HCT116 (cell line): ENCODE measurements around the gene RSPO1. TPM values are rescaled to one million over a fixed set of nuclear protein-coding genes. Genes with fewer than 3 reads are reported as not detected.
"Not testable (repeated sequence)": the region's sequence is repeated elsewhere in the genome, so short reads cannot be mapped to it uniquely, and the experiment has no call there.

Experiments
- ATAC-seq: fragments of 200-7000 bp; cut with Tn5 transposase; 2 replicates; pipeline ENCODE4 v1.9.1; 2020; ENCODE audit warnings: mild to moderate bottlenecking, moderate library complexity
- BruUV-seq: library from RNA; stranded (reverse); fragments of 400-500 nt; replicated peaks from 2 replicates; lab custom pipeline; 2021; lab: Mats Ljungman, UMichigan
- CTCF ChIA-PET: fragments of 300-600 bp; sonication (Branson Sonifier 250); formaldehyde crosslinking; loops from one replicate; lab custom pipeline; 2021; ENCODE audit warnings: antibody characterized with exemption; lab: Charles Lee
- POLR2A ChIA-PET: fragments of 300-600, 350-600 bp; sonication (Branson Sonifier 250); formaldehyde crosslinking; loops from one replicate; lab custom pipeline; 2021; ENCODE audit warnings: antibody characterized with exemption; lab: Charles Lee
- RAD21 ChIA-PET, 2 experiments: fragments of 300-600 bp; sonication (Branson Sonifier 250); formaldehyde crosslinking; loops; one replicate each; lab custom pipeline; 2023; ENCODE audit warnings: low total read pairs in 2 of 2; ENCODE audit not compliant: uncharacterized antibody in 2 of 2, unreplicated experiment in 2 of 2, low non-redundant PET in 1 of 2; lab: Charles Lee
- DNase-seq: peaks from one replicate; pipeline ENCODE4 v3.0.0-alpha.2; 2010; ENCODE audit warnings: low read depth, low spot score
- H2AFZ ChIP-seq: fragments of 200-600 bp; shearing (Covaris generic), sonication (generic); 2 replicates; pipeline ENCODE4 v1.6.1; 2017; ENCODE audit warnings: low read depth, mixed run types, mixed read lengths, antibody characterized with exemption, low read length; ENCODE audit not compliant: poor library complexity, severe bottlenecking
- H3K27ac ChIP-seq: 2 replicates; pipeline ENCODE4 v1.5.1; 2012; ENCODE audit warnings: low read depth, low read length
- H3K27me3 ChIP-seq: fragments of 200-600 bp; sonication (generic); 2 replicates; pipeline ENCODE4 v1.6.1; 2016; ENCODE audit warnings: mixed run types, low read length, mixed read lengths; ENCODE audit not compliant: insufficient read depth
- H3K36me3 ChIP-seq, 2 experiments: fragments of 200-500 bp in 1 of 2; fragments of 200-600 bp in 1 of 2; sonication (Bioruptor generic) in 1 of 2; sonication (generic) in 1 of 2; 2 replicates each; pipeline versions ENCODE4 v1.5.1 to v1.6.1; 2014 to 2016; ENCODE audit warnings: low read length in 2 of 2, inconsistent platforms in 1 of 2, mixed read lengths in 1 of 2, mixed run types in 1 of 2; ENCODE audit not compliant: insufficient read depth in 2 of 2, control insufficient read depth in 1 of 2
- H3K4me1 ChIP-seq, 2 experiments: fragments of 200-600 bp in 1 of 2; sonication (generic) in 1 of 2; 2 replicates each; pipeline versions ENCODE4 v1.5.1 to v1.6.1; 2012 to 2017; ENCODE audit warnings: low read length in 2 of 2, inconsistent platforms in 1 of 2, mild to moderate bottlenecking in 1 of 2, mixed read lengths in 1 of 2, mixed run types in 1 of 2, moderate library complexity in 1 of 2; ENCODE audit not compliant: insufficient read depth in 2 of 2, control insufficient read depth in 1 of 2
- H3K4me2 ChIP-seq: fragments of 200-600 bp; sonication (generic); 2 replicates; pipeline ENCODE4 v1.6.1; 2017; ENCODE audit warnings: mixed run types, low read length, mixed read lengths
- H3K4me3 ChIP-seq, 2 experiments: fragments of 200-600 bp in 1 of 2; sonication (generic) in 1 of 2; replicated peaks in 1 of 2; 2 replicates each; pipeline ENCODE4 v1.5.1; 2011 to 2016; ENCODE audit warnings: low read length in 2 of 2, control low read depth in 1 of 2, low read depth in 1 of 2, mild to moderate bottlenecking in 1 of 2, mixed read lengths in 1 of 2, mixed run types in 1 of 2
- H3K79me2 ChIP-seq: fragments of 200-600 bp; sonication (generic); 2 replicates; pipeline ENCODE4 v1.6.1; 2017; ENCODE audit warnings: mild to moderate bottlenecking, mixed run types, low read length, moderate library complexity, mixed read lengths; ENCODE audit not compliant: insufficient read depth
- H3K9ac ChIP-seq: fragments of 200-600 bp; sonication (generic); 2 replicates; pipeline ENCODE4 v1.6.1; 2016; ENCODE audit warnings: low read length, mixed read lengths
- H3K9me2 ChIP-seq: fragments of 200-600 bp; sonication (generic), shearing (Covaris generic); 2 replicates; pipeline ENCODE4 v1.6.1; 2017; ENCODE audit warnings: mixed run types, mild to moderate bottlenecking, moderate library complexity; ENCODE audit not compliant: insufficient read depth
- H3K9me3 ChIP-seq, 2 experiments: fragments of 200-500 bp in 1 of 2; fragments of 200-600 bp in 1 of 2; sonication (Bioruptor generic) in 1 of 2; sonication (generic) in 1 of 2; 2 replicates each; pipeline ENCODE4 v1.6.1; 2014 to 2017; ENCODE audit warnings: low read length in 2 of 2, mixed read lengths in 2 of 2, inconsistent platforms in 1 of 2, low read depth in 1 of 2, mild to moderate bottlenecking in 1 of 2, mixed run types in 1 of 2, moderate library complexity in 1 of 2; ENCODE audit not compliant: control insufficient read depth in 1 of 2, insufficient read depth in 1 of 2
- H4K20me1 ChIP-seq: fragments of 200-600 bp; sonication (generic), shearing (Covaris generic); 2 replicates; pipeline ENCODE4 v1.6.1; 2017; ENCODE audit warnings: mixed run types, mild to moderate bottlenecking, moderate library complexity; ENCODE audit not compliant: insufficient read depth
- POLR2A ChIP-seq: IDR thresholded peaks from 2 replicates; pipeline ENCODE4 v1.7.0; 2011; ENCODE audit warnings: borderline replicate concordance; ENCODE audit not compliant: insufficient read depth, insufficient read length; ENCODE audit errors: extremely low read depth
- REST ChIP-seq: IDR thresholded peaks from 2 replicates; pipeline ENCODE4 v1.6.1; 2012; ENCODE audit warnings: low read depth
- SIN3A ChIP-seq: IDR thresholded peaks from 2 replicates; pipeline ENCODE4 v1.6.1; 2012; ENCODE audit warnings: low read depth
- YY1 ChIP-seq: IDR thresholded peaks from 2 replicates; pipeline ENCODE4 v1.6.1; 2011; ENCODE audit warnings: low read length, low read depth, moderate library complexity, mild to moderate bottlenecking; ENCODE audit not compliant: insufficient replicate concordance; ENCODE audit errors: extremely low read depth
- intact Hi-C: fragments of 100-400 bp; cut with micrococcal nuclease; formaldehyde crosslinking; loops from 2 replicates; pipeline ENCODE4 v1.10.0; 2022
- total RNA-seq: library from RNA; stranded (reverse); gene quantifications from one replicate; pipeline ENCODE4 v1.2.1, GENCODE V29; 2021; ENCODE audit not compliant: unreplicated experiment

The RSPO1 gene
- total RNA-seq, 1 experiment from 2014 or later: 0.15 TPM

- DNase-seq: no peak
- Histone ChIP-seq H3K4me2 (no peak overlapping the region), H3K36me3 (peaks cover 65 to 77% of the 10 kb centered on the region in 2 experiments), H3K9ac (no peak overlapping the region), H3K27ac (no peak overlapping the region), H4K20me1 (no peaks in the 10 kb centered on the region; the same call in 1 of the 2 replicates), H3K9me2 (no peaks in the 10 kb centered on the region), H3K4me1 (0 out of 4 replicates have a peak, but pooled peaks cover 0 to under 1% of the 10 kb centered on the region in 2 experiments), H3K79me2 (peaks cover 86% of the 10 kb centered on the region), H3K4me3 (no peak overlapping the region), H2AFZ (no peak overlapping the region), H3K27me3 (no peaks in the 10 kb centered on the region), H3K9me3 (no peaks in the 10 kb centered on the region)
- TF ChIP-seq POLR2A (no peak), YY1 (no peak), SIN3A (no peak), REST (no peak)
- RAD21 ChIA-PET: no interaction called here
- intact Hi-C loops: no loop called here
- BruUV-seq: no TSS peak
- POLR2A ChIA-PET: no interaction called here
- no peak for ATAC-seq
- CTCF ChIA-PET: no interaction called here
Observed at GRCh38 chr1:37588939-37589338, 45.8 kb downstream of the RSPO1 start.

GRCh38 chr1:37584544-37584943, 50.1 kb downstream of the RSPO1 start:
- BruUV-seq, POLR2A ChIA-PET, H3K9me2 ChIP-seq, H3K9me3 ChIP-seq, H4K20me1 ChIP-seq, H3K9ac ChIP-seq, H3K4me1 ChIP-seq, H3K27me3 ChIP-seq, H3K4me3 ChIP-seq, CTCF ChIA-PET, intact Hi-C loops, H3K27ac ChIP-seq, ATAC-seq, H3K4me2 ChIP-seq, H2AFZ ChIP-seq, DNase-seq: not testable (repeated sequence)
- RAD21 ChIA-PET: interaction anchor here in 1 of 2 experiments (0.6 kb wide), 1 partner anchor 90 kb away, joined by 3 read pairs; no protein-coding TSS in a partner anchor
- peaks cover 70 to 75% of the 10 kb centered on the region in 2 experiments for H3K36me3 ChIP-seq
- H3K79me2 ChIP-seq: peaks cover 76% of the 10 kb centered on the region
